D721Med (cell line): ENCODE data around the gene NOTCH4.

Source experiments
- DNase-seq: peaks from one replicate; pipeline ENCODE4 v3.0.0; 2011; ENCODE audit warnings: low spot score; ENCODE audit not compliant: insufficient read length
- FAIRE-seq: peaks from 2 replicates; lab custom pipeline; 2011; peaks lifted over from hg19 to GRCh38; lab: Jason Lieb, UNC
- CTCF ChIP-seq: IDR thresholded peaks from 2 replicates; pipeline ENCODE4 v1.5.1; 2012; ENCODE audit warnings: mild to moderate bottlenecking, control low read depth; ENCODE audit not compliant: insufficient read depth; ENCODE audit errors: missing control alignments

The NOTCH4 gene

GRCh38 chr6:32183483-32184083 is 40.3 kb downstream of the NOTCH4 start:
- DNase-seq, result no peak
- no peak for TF ChIP-seq CTCF
- no peak for FAIRE-seq

- DNase-seq, result no peak
- no peak for TF ChIP-seq CTCF
- FAIRE-seq, result no peak
These were observed 40.8 kb downstream of the NOTCH4 start for GRCh38 chr6:32183030-32183429.

GRCh38 chr6:32182555-32182981 is 41.3 kb downstream of the NOTCH4 start:
- FAIRE-seq (no peak), DNase-seq (no peak)
- no peak for TF ChIP-seq CTCF

GRCh38 chr6:32181915-32182529 is 41.8 kb downstream of the NOTCH4 start:
- TF ChIP-seq CTCF, result no peak
- no peak for FAIRE-seq
- no peak for DNase-seq

- DNase-seq (no peak), FAIRE-seq (no peak)
- no peak for TF ChIP-seq CTCF
These were observed 42.6 kb downstream of the NOTCH4 start for GRCh38 chr6:32181148-32181702.

- FAIRE-seq (no peak), DNase-seq (no peak)
- no peak for TF ChIP-seq CTCF
These were observed 44.0 kb downstream of the NOTCH4 start for GRCh38 chr6:32179766-32180405.
